HG02798 (cell line): Measurements from ENCODE around the gene DEFB121.
"Not testable (repeated sequence)": the region's sequence is repeated elsewhere in the genome, so short reads cannot be mapped to it uniquely, and the experiment has no call there.

Experiments
- ATAC-seq: cut with Tn5 transposase; IDR thresholded peaks from one replicate; pipeline ENCODE4 v1.9.1; 2021; ENCODE audit warnings: mild to moderate bottlenecking; ENCODE audit not compliant: unreplicated experiment, poor library complexity

DEFB121 gene

DNA sequence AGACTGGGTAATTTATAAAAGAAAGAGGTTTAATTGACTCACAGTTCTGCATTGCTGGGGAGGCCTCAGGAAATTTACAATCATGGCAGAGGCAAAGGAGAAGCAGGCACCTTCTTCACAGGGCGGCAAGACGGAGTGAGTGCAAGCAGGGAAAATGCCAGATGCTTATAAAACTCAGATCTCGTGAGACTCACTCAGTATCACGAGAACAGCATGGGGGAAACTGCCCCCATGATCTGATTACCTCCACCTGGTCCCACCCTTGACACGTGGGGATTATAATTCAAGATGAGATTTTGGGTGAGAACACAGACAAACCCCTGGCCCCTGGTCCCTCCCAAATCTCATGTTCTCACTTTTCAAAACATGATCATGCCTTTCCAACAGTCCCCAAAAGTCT is 41.7 kb downstream of the DEFB121 start:
- ATAC-seq, result not testable (repeated sequence)

DNA sequence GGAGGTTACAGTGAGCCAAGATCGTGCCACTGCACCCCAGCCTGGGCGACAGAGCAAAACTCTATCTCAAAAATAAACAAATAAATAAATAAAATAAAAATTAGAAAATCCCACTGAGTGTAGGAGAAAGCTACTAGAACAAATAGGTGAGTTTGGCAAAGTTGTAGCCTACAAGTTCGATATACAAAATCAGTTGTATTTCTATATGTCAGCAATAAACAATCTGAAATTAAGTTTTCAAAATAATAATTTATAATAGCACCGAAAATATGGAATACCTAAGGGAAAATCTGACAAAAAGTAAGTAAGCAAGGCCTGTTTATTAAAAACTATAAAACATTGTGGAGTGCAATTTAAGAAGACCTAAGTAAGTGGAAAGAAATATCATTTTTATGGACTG is 42.7 kb downstream of the DEFB121 start:
- no peak for ATAC-seq

DNA sequence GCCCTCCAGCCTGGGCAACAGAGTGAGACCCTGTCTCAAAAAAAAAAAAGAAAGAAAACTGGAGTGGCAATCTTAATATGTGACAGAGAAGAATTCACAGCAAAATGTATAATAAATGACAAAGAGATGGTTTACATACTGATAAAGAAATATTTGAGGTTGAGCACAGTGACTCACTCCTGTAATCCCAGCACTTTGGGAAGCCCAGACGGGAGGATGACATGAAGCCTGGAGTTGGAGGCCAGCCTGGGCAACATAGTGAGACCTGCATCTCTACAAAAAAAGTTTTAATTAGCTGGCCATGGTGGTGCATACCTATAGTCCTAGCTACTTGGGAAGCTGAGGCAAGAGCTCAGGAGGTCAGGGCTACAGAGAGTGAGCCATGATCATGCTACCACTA is 50.0 kb downstream of the DEFB121 start:
- no peak for ATAC-seq
